Liver (tissue), 9 donors: ENCODE measurements around the gene TEX19. TPM values are rescaled to one million over a fixed set of nuclear protein-coding genes. Genes with fewer than 3 reads are reported as not detected.
"Not testable (repeated sequence)": the region's sequence is repeated elsewhere in the genome, so short reads cannot be mapped to it uniquely, and the experiment has no call there.

Experiments
- DNase-seq: peaks from one replicate; pipeline ENCODE4 v3.0.0-alpha.2; 2017; ENCODE audit warnings: low spot score
- H3K27ac ChIP-seq, 2 donors: one replicate each; pipeline ENCODE4 v1.7.0; 2013; ENCODE audit warnings: inconsistent platforms in 2 of 2, low read length in 2 of 2, control low read depth in 1 of 2, low read depth in 1 of 2, mild to moderate bottlenecking in 1 of 2
- H3K27me3 ChIP-seq, 4 donors: one replicate each; pipeline versions ENCODE4 v1.6.1 to v1.7.0; 2013; ENCODE audit warnings: low read length in 3 of 4, inconsistent platforms in 1 of 4, mild to moderate bottlenecking in 1 of 4, moderate library complexity in 1 of 4; ENCODE audit not compliant: control insufficient read depth in 4 of 4, insufficient read depth in 4 of 4
- H3K36me3 ChIP-seq, 4 donors: one replicate each; pipeline versions ENCODE4 v1.6.1 to v1.7.0; 2013; ENCODE audit warnings: low read length in 3 of 4, mild to moderate bottlenecking in 3 of 4, low read depth in 1 of 4, moderate library complexity in 1 of 4; ENCODE audit not compliant: control insufficient read depth in 4 of 4, insufficient read depth in 3 of 4
- H3K4me1 ChIP-seq, 4 donors: one replicate each; pipeline versions ENCODE4 v1.6.1 to v1.7.0; 2013; ENCODE audit warnings: low read length in 3 of 4, mild to moderate bottlenecking in 3 of 4, moderate library complexity in 1 of 4; ENCODE audit not compliant: control insufficient read depth in 4 of 4, insufficient read depth in 4 of 4
- H3K4me3 ChIP-seq, 3 donors: one replicate each; pipeline versions ENCODE4 v1.6.1 to v1.7.0; 2013; ENCODE audit warnings: low read length in 3 of 3, control low read depth in 1 of 3, low read depth in 1 of 3, mild to moderate bottlenecking in 1 of 3
- H3K9ac ChIP-seq, 2 donors: one replicate each; pipeline ENCODE4 v1.7.0; 2013; ENCODE audit warnings: low read length in 2 of 2, mild to moderate bottlenecking in 2 of 2, moderate library complexity in 2 of 2, control low read depth in 1 of 2, low read depth in 1 of 2
- H3K9me3 ChIP-seq, 4 donors: one replicate each; pipeline versions ENCODE4 v1.6.1 to v1.7.0; 2013; ENCODE audit warnings: low read length in 3 of 4; ENCODE audit not compliant: control insufficient read depth in 4 of 4
- EGR1 ChIP-seq, 2 donors: IDR thresholded peaks; 2 replicates each; pipeline ENCODE4 v1.6.1; 2016 to 2018; ENCODE audit warnings: antibody characterized with exemption in 2 of 2, low read depth in 2 of 2
- FOXA1 ChIP-seq: IDR thresholded peaks from 2 replicates; pipeline ENCODE4 v1.6.1; 2016; ENCODE audit warnings: antibody characterized with exemption
- FOXA2 ChIP-seq: IDR thresholded peaks from 2 replicates; pipeline ENCODE4 v1.6.1; 2016; ENCODE audit warnings: antibody characterized with exemption
- GABPA ChIP-seq, 2 donors: IDR thresholded peaks in 1 of 2; conservative IDR thresholded peaks in 1 of 2; 2 replicates each; pipeline ENCODE4 v1.6.1; 2016; ENCODE audit warnings: antibody characterized with exemption in 2 of 2, mild to moderate bottlenecking in 1 of 2, moderate library complexity in 1 of 2
- HNF4A ChIP-seq, 2 donors: conservative IDR thresholded peaks; 2 replicates each; pipeline ENCODE4 v1.6.1; 2016; ENCODE audit warnings: antibody characterized with exemption in 2 of 2, mild to moderate bottlenecking in 2 of 2
- HNF4G ChIP-seq: IDR thresholded peaks from 2 replicates; pipeline ENCODE4 v1.6.1; 2016; ENCODE audit warnings: antibody characterized with exemption
- JUND ChIP-seq, 2 donors: IDR thresholded peaks; 2 replicates each; pipeline ENCODE4 v1.6.1; 2016; ENCODE audit warnings: antibody characterized with exemption in 2 of 2
- NR2F2 ChIP-seq: IDR thresholded peaks from 2 replicates; pipeline ENCODE4 v1.6.1; 2016; ENCODE audit warnings: antibody characterized with exemption
- RAD21 ChIP-seq, 2 donors: IDR thresholded peaks; 2 replicates each; pipeline ENCODE4 v1.6.1; 2016; ENCODE audit warnings: antibody characterized with exemption in 2 of 2, mild to moderate bottlenecking in 2 of 2
- RXRA ChIP-seq, 2 donors: IDR thresholded peaks; 2 replicates each; pipeline ENCODE4 v1.6.1; 2017 to 2018; ENCODE audit warnings: antibody characterized with exemption in 2 of 2, mild to moderate bottlenecking in 1 of 2
- SP1 ChIP-seq: IDR thresholded peaks from 2 replicates; pipeline ENCODE4 v1.6.1; 2018; ENCODE audit warnings: antibody characterized with exemption, mild to moderate bottlenecking
- TAF1 ChIP-seq: conservative IDR thresholded peaks from 2 replicates; pipeline ENCODE4 v1.6.1; 2016; ENCODE audit warnings: antibody characterized with exemption, mild to moderate bottlenecking
- YY1 ChIP-seq: IDR thresholded peaks from 2 replicates; pipeline ENCODE4 v1.6.1; 2016; ENCODE audit warnings: antibody characterized with exemption, mild to moderate bottlenecking
- WGBS: extraction: QIAGEN DNeasy Blood & Tissue Kit; methylation state at CpG from one replicate; pipeline ENCODE4 v1.1.7; 2013; 5-methylcytosine and 5-hydroxymethylcytosine counted together
- polyA plus RNA-seq, 2 donors: library from polyadenylated mRNA; stranded (reverse) in 1 of 2; unstranded in 1 of 2; fragments of 200-250 nt in 1 of 2; fragments of >200 nt in 1 of 2; fragmentation: Nextera tagmentation in 1 of 2; extraction: Ambion mirVana in 1 of 2; gene quantifications; one replicate each; pipeline versions ENCODE4 v1.2.1 to v1.2.3, GENCODE V29; 2013 to 2015
- total RNA-seq, 2 donors: library from RNA; depleted of rRNA; stranded (reverse); fragments of >200 nt; gene quantifications; one replicate each; pipeline ENCODE4 v1.2.3, GENCODE V29; 2014
- TF ChIP-seq, protein P1 (sequence below): IDR thresholded peaks from 2 replicates; pipeline ENCODE4 v1.6.1; 2016; ENCODE audit warnings: antibody characterized with exemption, mild to moderate bottlenecking
- TF ChIP-seq, protein P2 (sequence below): IDR thresholded peaks from 2 replicates; pipeline ENCODE4 v1.6.1; 2016; ENCODE audit warnings: antibody characterized with exemption
- TF ChIP-seq, protein P3 (sequence below): fragments of 150-350 bp; IDR thresholded peaks from 2 replicates; pipeline ENCODE4 v1.5.1; 2017; ENCODE audit warnings: improper control_type of control experiment, low read depth, low read length; ENCODE audit not compliant: missing input control
- donor health status: healthy.
- donor health status: healthy.
- donor health status: healthy.
- donor health status: healthy.
- donor health status: healthy.

Gene TEX19
- total and polyA plus RNA-seq, 4 donors: 0.14 TPM; not detected in 3

DNA sequence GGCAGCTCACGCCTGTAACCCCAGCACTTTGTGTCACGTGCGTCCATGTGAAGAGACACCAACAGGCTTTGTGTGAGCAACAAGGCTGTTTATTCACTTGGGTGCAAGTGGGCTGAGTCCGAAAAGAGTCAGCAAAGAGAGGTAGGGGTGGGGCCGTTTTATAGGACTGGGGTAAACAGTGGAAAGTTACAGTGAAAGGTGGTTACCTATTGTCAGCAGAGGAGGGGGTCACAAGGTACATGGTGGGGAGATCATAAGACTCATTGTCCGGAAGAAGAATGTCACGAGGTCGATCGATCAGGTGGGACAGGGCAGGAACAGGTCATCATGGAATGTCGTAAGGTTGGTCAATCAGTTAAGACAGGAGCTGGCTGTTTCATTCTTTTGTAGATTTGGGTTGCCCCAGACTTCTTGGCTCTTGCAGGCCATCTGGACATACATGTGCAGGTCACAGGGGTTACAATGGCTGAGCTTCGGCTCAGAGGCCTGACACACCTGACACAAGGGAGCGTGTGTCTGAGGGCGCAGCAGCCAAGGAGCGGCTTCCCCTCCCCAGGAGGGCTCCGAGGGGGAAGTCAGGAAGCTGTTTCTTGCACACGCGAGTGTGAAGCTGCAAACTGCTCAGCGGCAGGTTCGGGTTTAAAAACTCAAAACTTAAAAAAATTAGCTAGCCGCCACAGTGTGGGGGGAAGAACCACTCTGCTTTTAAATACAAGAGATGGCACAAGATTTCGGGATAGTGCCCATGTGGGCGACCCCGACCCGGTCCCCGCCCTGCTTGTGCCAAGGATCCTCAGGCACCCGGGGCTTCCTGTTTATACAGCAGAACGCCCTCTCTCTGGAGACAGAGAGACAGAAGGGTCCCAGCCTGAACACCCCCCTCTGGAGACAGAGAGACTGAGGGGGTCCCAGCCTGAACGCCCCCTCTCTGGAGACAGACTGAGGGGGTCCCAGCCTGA is 12.4 kb upstream of the TEX19 start:
- Histone ChIP-seq H3K9ac (no peak overlapping the region), H3K36me3 (no peaks in the 10 kb centered on the region), H3K4me3 (no peak overlapping the region), H3K9me3 (no peaks in the 10 kb centered on the region), H3K27ac (no peak overlapping the region), H3K27me3 (no peaks in the 10 kb centered on the region), H3K4me1 (peaks cover 0 to 4% (median 1%) of the 10 kb centered on the region in 4 donors)
- TF ChIP-seq FOXA1 (no peak), RXRA (IDR thresholded peaks at IDR 0.05) (peak in 1 of 2 donors; percentile 51), HNF4A (conservative IDR thresholded peaks at IDR 0.05) (no peak), SP1 (peak; percentile 34)
- no peak for DNase-seq
- 60% methylated on average over 28 of the region's 28 CpGs for WGBS

DNA sequence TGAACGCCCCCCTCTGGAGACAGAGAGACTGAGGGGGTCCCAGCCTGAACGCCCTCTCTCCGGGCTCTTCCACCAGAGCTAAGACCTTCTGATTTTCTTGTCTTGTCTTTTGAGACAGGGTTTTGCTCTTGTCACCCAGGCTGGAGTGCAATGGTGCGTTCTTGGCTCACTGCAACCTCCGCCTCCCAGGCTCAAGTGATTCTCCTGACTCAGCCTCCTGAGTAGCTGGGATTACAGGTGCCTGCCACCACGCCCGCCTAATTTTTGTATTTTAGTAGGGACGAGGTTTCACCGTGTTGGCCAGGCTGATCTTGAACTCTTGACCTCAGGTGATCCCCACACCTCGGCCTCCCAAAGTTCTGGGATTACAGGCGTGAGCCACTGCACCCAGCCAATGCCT is 11.1 kb upstream of the TEX19 start:
- not testable (repeated sequence) for H3K4me1 ChIP-seq, H3K36me3 ChIP-seq, H3K4me3 ChIP-seq, H3K27me3 ChIP-seq, DNase-seq, H3K9ac ChIP-seq, H3K27ac ChIP-seq, H3K9me3 ChIP-seq
- 86% methylated on average over 11 of the region's 11 CpGs for WGBS

DNA sequence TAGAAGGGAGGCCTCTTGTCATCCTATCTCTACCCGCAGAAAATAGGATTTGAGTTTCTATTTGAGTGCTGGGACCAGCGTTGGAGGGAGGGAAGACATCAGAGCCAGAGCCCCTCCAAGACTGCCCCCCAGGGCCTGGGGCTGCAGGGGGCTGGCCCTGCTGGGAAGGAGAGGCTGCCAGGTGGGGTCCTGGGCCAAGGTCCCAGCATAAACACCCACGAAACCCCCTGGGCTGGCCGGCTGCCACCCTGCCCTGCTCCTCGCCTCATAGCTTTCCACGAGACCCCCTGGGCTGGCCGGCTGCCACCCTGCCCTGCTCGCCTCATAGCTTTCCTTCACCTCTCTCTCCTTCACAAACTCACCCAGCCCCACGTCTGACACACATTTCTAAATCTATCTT is 10.6 kb upstream of the TEX19 start:
- peaks cover 0 to 4% (median 2%) of the 10 kb centered on the region in 4 donors for H3K4me1 ChIP-seq
- TF ChIP-seq HNF4G: no peak
- no peak for DNase-seq
- 73% methylated on average over 9 of the region's 9 CpGs for WGBS
- H3K9ac ChIP-seq: no peak overlapping the region
- H3K27ac ChIP-seq: no peak overlapping the region
- no peaks in the 10 kb centered on the region for H3K9me3 ChIP-seq
- H3K27me3 ChIP-seq: no peaks in the 10 kb centered on the region
- no peak overlapping the region for H3K4me3 ChIP-seq
- no peaks in the 10 kb centered on the region for H3K36me3 ChIP-seq

DNA sequence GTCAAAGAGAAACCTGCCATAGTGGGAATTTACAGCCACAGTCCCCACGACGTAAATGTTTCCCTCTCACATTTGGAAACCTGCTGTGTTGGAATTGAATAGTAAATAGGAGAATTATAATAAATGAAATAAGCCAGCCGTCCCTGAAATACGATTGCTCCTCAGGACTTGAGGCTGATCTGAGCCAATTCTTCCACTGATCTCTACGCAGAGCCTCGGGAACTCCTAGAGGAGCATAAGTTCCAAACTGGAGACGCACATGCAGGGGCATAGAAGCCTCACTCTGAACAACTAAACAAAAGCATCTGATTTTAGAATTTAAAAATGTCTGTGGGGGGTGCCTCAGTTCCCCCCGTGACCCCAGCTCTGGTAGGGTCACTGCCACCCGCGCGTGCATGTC is 10.2 kb upstream of the TEX19 start:
- H3K27me3 ChIP-seq: no peaks in the 10 kb centered on the region
- no peak overlapping the region for H3K9ac ChIP-seq
- TF ChIP-seq EGR1 (IDR thresholded peaks at IDR 0.05; ENCODE audit: low read depth in 2 of 2): no peak
- TF ChIP-seq, protein P1, sequence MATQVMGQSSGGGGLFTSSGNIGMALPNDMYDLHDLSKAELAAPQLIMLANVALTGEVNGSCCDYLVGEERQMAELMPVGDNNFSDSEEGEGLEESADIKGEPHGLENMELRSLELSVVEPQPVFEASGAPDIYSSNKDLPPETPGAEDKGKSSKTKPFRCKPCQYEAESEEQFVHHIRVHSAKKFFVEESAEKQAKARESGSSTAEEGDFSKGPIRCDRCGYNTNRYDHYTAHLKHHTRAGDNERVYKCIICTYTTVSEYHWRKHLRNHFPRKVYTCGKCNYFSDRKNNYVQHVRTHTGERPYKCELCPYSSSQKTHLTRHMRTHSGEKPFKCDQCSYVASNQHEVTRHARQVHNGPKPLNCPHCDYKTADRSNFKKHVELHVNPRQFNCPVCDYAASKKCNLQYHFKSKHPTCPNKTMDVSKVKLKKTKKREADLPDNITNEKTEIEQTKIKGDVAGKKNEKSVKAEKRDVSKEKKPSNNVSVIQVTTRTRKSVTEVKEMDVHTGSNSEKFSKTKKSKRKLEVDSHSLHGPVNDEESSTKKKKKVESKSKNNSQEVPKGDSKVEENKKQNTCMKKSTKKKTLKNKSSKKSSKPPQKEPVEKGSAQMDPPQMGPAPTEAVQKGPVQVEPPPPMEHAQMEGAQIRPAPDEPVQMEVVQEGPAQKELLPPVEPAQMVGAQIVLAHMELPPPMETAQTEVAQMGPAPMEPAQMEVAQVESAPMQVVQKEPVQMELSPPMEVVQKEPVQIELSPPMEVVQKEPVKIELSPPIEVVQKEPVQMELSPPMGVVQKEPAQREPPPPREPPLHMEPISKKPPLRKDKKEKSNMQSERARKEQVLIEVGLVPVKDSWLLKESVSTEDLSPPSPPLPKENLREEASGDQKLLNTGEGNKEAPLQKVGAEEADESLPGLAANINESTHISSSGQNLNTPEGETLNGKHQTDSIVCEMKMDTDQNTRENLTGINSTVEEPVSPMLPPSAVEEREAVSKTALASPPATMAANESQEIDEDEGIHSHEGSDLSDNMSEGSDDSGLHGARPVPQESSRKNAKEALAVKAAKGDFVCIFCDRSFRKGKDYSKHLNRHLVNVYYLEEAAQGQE: no peak
- no peak for TF ChIP-seq FOXA1
- no peak for TF ChIP-seq FOXA2
- TF ChIP-seq RXRA (IDR thresholded peaks at IDR 0.05): no peak
- TF ChIP-seq RAD21 (IDR thresholded peaks at IDR 0.05): no peak
- no peak for TF ChIP-seq TAF1
- TF ChIP-seq, protein P2, sequence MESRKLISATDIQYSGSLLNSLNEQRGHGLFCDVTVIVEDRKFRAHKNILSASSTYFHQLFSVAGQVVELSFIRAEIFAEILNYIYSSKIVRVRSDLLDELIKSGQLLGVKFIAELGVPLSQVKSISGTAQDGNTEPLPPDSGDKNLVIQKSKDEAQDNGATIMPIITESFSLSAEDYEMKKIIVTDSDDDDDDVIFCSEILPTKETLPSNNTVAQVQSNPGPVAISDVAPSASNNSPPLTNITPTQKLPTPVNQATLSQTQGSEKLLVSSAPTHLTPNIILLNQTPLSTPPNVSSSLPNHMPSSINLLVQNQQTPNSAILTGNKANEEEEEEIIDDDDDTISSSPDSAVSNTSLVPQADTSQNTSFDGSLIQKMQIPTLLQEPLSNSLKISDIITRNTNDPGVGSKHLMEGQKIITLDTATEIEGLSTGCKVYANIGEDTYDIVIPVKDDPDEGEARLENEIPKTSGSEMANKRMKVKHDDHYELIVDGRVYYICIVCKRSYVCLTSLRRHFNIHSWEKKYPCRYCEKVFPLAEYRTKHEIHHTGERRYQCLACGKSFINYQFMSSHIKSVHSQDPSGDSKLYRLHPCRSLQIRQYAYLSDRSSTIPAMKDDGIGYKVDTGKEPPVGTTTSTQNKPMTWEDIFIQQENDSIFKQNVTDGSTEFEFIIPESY: no peak
- TF ChIP-seq NR2F2: no peak
- no peak for TF ChIP-seq HNF4A (conservative IDR thresholded peaks at IDR 0.05)
- no peak for TF ChIP-seq HNF4G
- TF ChIP-seq GABPA (IDR thresholded peaks at IDR 0.05 in 1 of 2, conservative IDR thresholded peaks at IDR 0.05 in 1 of 2): no peak
- no peak for TF ChIP-seq YY1
- no peak for TF ChIP-seq JUND (IDR thresholded peaks at IDR 0.05)
- no peak for TF ChIP-seq SP1
- TF ChIP-seq, protein P3, sequence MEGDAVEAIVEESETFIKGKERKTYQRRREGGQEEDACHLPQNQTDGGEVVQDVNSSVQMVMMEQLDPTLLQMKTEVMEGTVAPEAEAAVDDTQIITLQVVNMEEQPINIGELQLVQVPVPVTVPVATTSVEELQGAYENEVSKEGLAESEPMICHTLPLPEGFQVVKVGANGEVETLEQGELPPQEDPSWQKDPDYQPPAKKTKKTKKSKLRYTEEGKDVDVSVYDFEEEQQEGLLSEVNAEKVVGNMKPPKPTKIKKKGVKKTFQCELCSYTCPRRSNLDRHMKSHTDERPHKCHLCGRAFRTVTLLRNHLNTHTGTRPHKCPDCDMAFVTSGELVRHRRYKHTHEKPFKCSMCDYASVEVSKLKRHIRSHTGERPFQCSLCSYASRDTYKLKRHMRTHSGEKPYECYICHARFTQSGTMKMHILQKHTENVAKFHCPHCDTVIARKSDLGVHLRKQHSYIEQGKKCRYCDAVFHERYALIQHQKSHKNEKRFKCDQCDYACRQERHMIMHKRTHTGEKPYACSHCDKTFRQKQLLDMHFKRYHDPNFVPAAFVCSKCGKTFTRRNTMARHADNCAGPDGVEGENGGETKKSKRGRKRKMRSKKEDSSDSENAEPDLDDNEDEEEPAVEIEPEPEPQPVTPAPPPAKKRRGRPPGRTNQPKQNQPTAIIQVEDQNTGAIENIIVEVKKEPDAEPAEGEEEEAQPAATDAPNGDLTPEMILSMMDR: no peak

More for the DNA sequence above, 10.2 kb upstream of the TEX19 start:
- Histone ChIP-seq H3K36me3 (no peaks in the 10 kb centered on the region), H3K4me3 (no peak overlapping the region), H3K27ac (no peak overlapping the region), H3K4me1 (peaks cover 0 to 4% (median 2%) of the 10 kb centered on the region in 4 donors), H3K9me3 (no peaks in the 10 kb centered on the region)
- DNase-seq: no peak
- 79% methylated on average over 11 of the region's 11 CpGs for WGBS
